ENCODE data around the gene ADAMTS17.

GRCh38 chr15:100207053-100207452 is 134.7 kb downstream of the ADAMTS17 start:
- no peak for TF ChIP-seq FOXA1 (IDR thresholded peaks at IDR 0.05)
- no peak for TF ChIP-seq CTCF (IDR thresholded peaks at IDR 0.05; ENCODE audit: low read depth, low read length, missing input control)
- TF ChIP-seq YY1 (IDR thresholded peaks at IDR 0.05), result no peak
- TF ChIP-seq EGR1 (IDR thresholded peaks at IDR 0.05; ENCODE audit: low read depth in 2 of 2), result no peak
- no peak for TF ChIP-seq REST (IDR thresholded peaks at IDR 0.05)
- no peak for TF ChIP-seq ZBTB33 (IDR thresholded peaks at IDR 0.05)
- no peak for TF ChIP-seq FOXA2 (IDR thresholded peaks at IDR 0.05)
- TF ChIP-seq RAD21 (IDR thresholded peaks at IDR 0.05), result no peak
- TF ChIP-seq MAX (IDR thresholded peaks at IDR 0.05), result no peak
